Aorta (tissue), 5 donors: ENCODE results near the gene CCDC134. TPM values are rescaled to one million over a fixed set of nuclear protein-coding genes. Genes with fewer than 3 reads are reported as not detected.

Experiments used
- ATAC-seq: fragments of 200-7000 bp; cut with Tn5 transposase; one replicate; pipeline ENCODE4 v1.9.1; 2022; ENCODE audit warnings: moderate library complexity; ENCODE audit not compliant: low FRiP score
- DNase-seq, 2 donors: peaks; one replicate each; pipeline ENCODE4 v3.0.0-alpha.2; 2020
- H3K27ac ChIP-seq, 2 donors: one replicate each; pipeline ENCODE4 v1.5.1; 2013; ENCODE audit warnings: low read length in 2 of 2, mild to moderate bottlenecking in 2 of 2, moderate library complexity in 2 of 2, control low read depth in 1 of 2, inconsistent platforms in 1 of 2, low read depth in 1 of 2
- H3K27me3 ChIP-seq, 2 donors: one replicate each; pipeline ENCODE4 v1.6.1; 2013; ENCODE audit warnings: control low read depth in 1 of 2, low read length in 1 of 2, mild to moderate bottlenecking in 1 of 2, moderate library complexity in 1 of 2; ENCODE audit not compliant: insufficient read depth in 2 of 2, control insufficient read depth in 1 of 2
- H3K36me3 ChIP-seq, 2 donors: one replicate each; pipeline ENCODE4 v1.6.1; 2013; ENCODE audit warnings: control low read depth in 1 of 2, low read length in 1 of 2, mild to moderate bottlenecking in 1 of 2; ENCODE audit not compliant: insufficient read depth in 2 of 2, control insufficient read depth in 1 of 2
- H3K4me1 ChIP-seq, 2 donors: one replicate each; pipeline ENCODE4 v1.6.1; 2013; ENCODE audit warnings: low read length in 2 of 2, control low read depth in 1 of 2, mild to moderate bottlenecking in 1 of 2, moderate library complexity in 1 of 2; ENCODE audit not compliant: insufficient read depth in 2 of 2, control insufficient read depth in 1 of 2
- H3K4me3 ChIP-seq, 2 donors: one replicate each; pipeline ENCODE4 v1.5.1; 2013; ENCODE audit warnings: low read length in 2 of 2, control low read depth in 1 of 2, mild to moderate bottlenecking in 1 of 2
- H3K9me3 ChIP-seq: one replicate; pipeline ENCODE4 v1.6.1; 2013; ENCODE audit warnings: mild to moderate bottlenecking, low read length; ENCODE audit not compliant: control insufficient read depth
- WGBS, 2 donors: extraction: QIAGEN DNeasy Blood & Tissue Kit; methylation state at CpG; one replicate each; pipeline ENCODE4 v1.1.7; 2013; 5-methylcytosine and 5-hydroxymethylcytosine counted together
- intact Hi-C, 2 donors: fragments of 100-400 bp; cut with DNase I; formaldehyde crosslinking; loops; one replicate each; pipeline versions ENCODE4 v1.14.2 to v1.15.0; 2022
- polyA plus RNA-seq, 2 donors: library from polyadenylated mRNA; stranded (reverse); fragments of 200-250 nt; gene quantifications; one replicate each; pipeline ENCODE4 v1.2.3, GENCODE V29; 2013
- total RNA-seq, 2 donors: library from RNA; stranded (reverse); fragmentation: NEBNext Ultra II Directional; extraction: Animal tissue kit (Norgen Biotek cat#: 25700); gene quantifications; one replicate each; pipeline ENCODE4 v1.2.1, GENCODE V29; 2021
- donor health status: healthy with polysubstance abuse.
- donor health status: Bipolar disorder and iron deficiency.
- donor health status: DM: no; HTN: no; CAD: no.
- donor health status: DM: no; HTN: no; CAD: no.
- donor health status: DM: yes; HTN: yes; CAD: no.

Gene CCDC134
- total and polyA plus RNA-seq, 4 donors = 1.0 to 7.3 (median 4.1) TPM; not detected in 1

DNA sequence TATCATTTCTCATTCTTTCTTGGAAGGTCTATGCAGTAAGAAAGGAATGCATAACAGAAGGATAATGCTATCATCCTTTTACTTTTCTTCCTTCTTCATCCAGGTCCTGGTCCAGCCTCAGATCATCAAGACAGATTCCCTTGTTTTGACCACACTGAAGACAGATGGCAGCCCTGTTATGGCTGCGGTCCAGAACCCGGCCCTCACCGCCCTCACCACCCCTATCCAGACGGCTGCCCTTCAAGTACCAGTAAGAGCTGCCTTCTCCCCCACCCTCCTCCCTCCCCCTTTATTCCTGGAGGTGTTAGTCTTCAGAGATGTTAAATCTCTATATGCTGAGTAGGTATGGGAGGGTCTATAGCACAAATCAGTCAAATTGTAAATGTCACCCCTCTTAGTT lies 70.3 kb downstream of the CCDC134 start:
- Histone ChIP-seq H3K4me1 (no peaks in the 10 kb centered on the region), H3K36me3 (peaks cover 0 to 12% of the 10 kb centered on the region in 2 donors)
- WGBS, 2 donors = 81 to 83% methylated on average over 4 of the region's 4 CpGs

GRCh38 chr22:41873391-41873790 lies 72.9 kb downstream of the CCDC134 start:
- H3K27ac ChIP-seq = no peak overlapping the region
- no peaks in the 10 kb centered on the region for H3K4me1 ChIP-seq
- intact Hi-C loops = no loop called here
- H3K27me3 ChIP-seq = no peaks in the 10 kb centered on the region
- no peak for DNase-seq
- H3K4me3 ChIP-seq = no peak overlapping the region
- peaks cover 2 to 10% of the 10 kb centered on the region in 2 donors for H3K36me3 ChIP-seq
- ATAC-seq = no peak
- WGBS, 2 donors = 62 to 66% methylated on average over 5 of the region's 5 CpGs
- H3K9me3 ChIP-seq = no peaks in the 10 kb centered on the region

More for the DNA sequence above, 70.3 kb downstream of the CCDC134 start:
- ATAC-seq (no peak), DNase-seq (no peak)
- H3K9me3 ChIP-seq = no peaks in the 10 kb centered on the region
- intact Hi-C loops = no loop called here
- H3K27ac ChIP-seq = no peak overlapping the region
- H3K4me3 ChIP-seq = no peak overlapping the region
- H3K27me3 ChIP-seq = no peaks in the 10 kb centered on the region

DNA sequence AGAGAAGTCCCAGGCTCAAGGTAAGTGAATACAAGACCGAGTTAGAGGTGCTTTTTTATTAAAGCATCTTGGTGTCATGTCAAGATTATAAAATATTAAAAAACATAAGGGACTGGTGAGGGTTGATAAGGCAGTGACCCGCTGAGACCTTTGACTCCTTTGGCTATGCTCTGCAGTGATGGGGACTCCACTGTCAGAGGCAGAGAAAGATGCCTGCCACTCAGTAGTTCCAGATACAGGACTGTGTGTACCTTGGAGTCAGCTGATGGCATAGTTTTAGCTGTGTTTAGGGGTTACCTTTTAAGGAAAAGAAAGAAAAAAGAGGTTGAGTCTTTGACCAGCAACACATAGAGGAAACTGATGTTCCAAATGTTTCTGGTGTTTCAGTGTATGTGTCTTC lies 73.6 kb downstream of the CCDC134 start:
- no peak for ATAC-seq
- no peak for DNase-seq
- intact Hi-C loops = no loop called here
- Histone ChIP-seq H3K4me3 (no peak overlapping the region), H3K27me3 (no peaks in the 10 kb centered on the region), H3K36me3 (peaks cover 2 to 7% of the 10 kb centered on the region in 2 donors), H3K27ac (no peak overlapping the region), H3K9me3 (no peaks in the 10 kb centered on the region), H3K4me1 (no peaks in the 10 kb centered on the region)
- WGBS, 2 donors = 88 to 91% methylated on average over 2 of the region's 2 CpGs

DNA sequence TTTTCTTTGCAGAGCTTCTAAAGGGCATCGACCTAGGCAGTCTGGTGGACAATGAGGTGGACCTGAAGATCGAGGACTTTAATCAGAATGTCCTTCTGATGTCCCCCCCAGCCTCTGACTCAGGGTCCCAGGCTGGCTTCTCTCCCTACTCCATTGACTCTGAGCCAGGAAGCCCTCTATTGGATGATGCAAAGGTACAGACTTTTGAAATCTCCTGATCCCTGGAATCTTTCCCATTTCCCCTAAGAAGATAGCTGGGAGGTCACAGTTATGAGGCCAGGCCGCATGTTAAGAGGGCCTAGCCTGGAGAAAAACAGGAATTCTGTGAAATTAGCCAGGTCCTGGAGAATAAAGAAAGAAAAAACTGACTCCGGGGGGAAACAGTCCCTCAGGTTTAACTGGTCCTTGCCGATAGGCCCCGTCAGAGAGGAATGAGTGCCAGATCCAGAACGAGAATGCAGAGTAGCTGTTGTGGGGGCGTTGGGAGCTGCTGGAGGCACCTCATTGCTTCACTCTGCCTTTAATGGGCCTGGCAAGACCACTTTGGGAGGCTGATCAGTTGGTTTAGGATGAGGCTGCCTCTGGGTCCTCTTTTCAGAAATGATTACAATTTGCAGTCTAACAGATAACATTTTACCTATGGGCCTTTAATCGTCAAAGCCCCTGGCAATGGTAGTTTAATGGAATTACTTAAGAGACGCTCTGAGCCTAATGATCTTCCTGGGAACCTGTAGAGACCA lies 75.2 kb downstream of the CCDC134 start:
- H3K27ac ChIP-seq = no peak overlapping the region
- DNase-seq (no peak), ATAC-seq (no peak)
- peaks cover 2 to 10% of the 10 kb centered on the region in 2 donors for H3K36me3 ChIP-seq
- H3K27me3 ChIP-seq = no peaks in the 10 kb centered on the region
- whole genome bisulfite sequencing, 2 donors = 87 to 88% methylated on average over 10 of the region's 10 CpGs
- no peaks in the 10 kb centered on the region for H3K9me3 ChIP-seq
- no peaks in the 10 kb centered on the region for H3K4me1 ChIP-seq
- no peak overlapping the region for H3K4me3 ChIP-seq
- intact Hi-C loops = no loop called here

Other genes starting within 250 kb of the CCDC134 start
- gene CSDC2, start 239.7 kb upstream of the CCDC134 start, total RNA-seq = 10 to 100 TPM; 28.2 to 76.9 TPM
- 100 to 1,000 TPM in 1 of 2 donors, 10 to 100 TPM in 1; 19.2 to 129 TPM for gene CSDC2, start 239.7 kb upstream of the CCDC134 start, polyA plus RNA-seq
- gene PMM1, start 210.8 kb upstream of the CCDC134 start, total RNA-seq = 10 to 100 TPM; 23.8 to 25.2 TPM
- 100 to 1,000 TPM in 1 of 2 donors, 10 to 100 TPM in 1; 43.6 to 101 TPM for gene PMM1, start 210.8 kb upstream of the CCDC134 start, polyA plus RNA-seq
- gene DESI1, start 179.6 kb upstream of the CCDC134 start, total RNA-seq = 10 to 100 TPM; 21.1 to 21.5 TPM
- gene DESI1, start 179.6 kb upstream of the CCDC134 start, polyA plus RNA-seq = 10 to 100 TPM in 1 of 2 donors, 1 to 10 TPM in 1; 6.4 to 11.9 TPM
- 100 to 1,000 TPM; 131 to 132 TPM for gene XRCC6, start 179.4 kb upstream of the CCDC134 start, total RNA-seq
- 100 to 1,000 TPM in 1 of 2 donors, 10 to 100 TPM in 1; 93.7 to 124 TPM for gene XRCC6, start 179.4 kb upstream of the CCDC134 start, polyA plus RNA-seq
- 10 to 100 TPM; 82.8 to 84.8 TPM for gene SNU13, start 111.8 kb upstream of the CCDC134 start, total RNA-seq
- gene SNU13, start 111.8 kb upstream of the CCDC134 start, polyA plus RNA-seq = 100 to 1,000 TPM in 1 of 2 donors, 10 to 100 TPM in 1; 99.8 to 105 TPM
- gene MEI1, start 101.2 kb upstream of the CCDC134 start, total RNA-seq = 1 to 10 TPM; 1.4 to 2.0 TPM
- under 1 TPM in 1 of 2 donors, not detected in 1; 0.49 TPM for gene MEI1, start 101.2 kb upstream of the CCDC134 start, polyA plus RNA-seq
- 10 to 100 TPM; 68.2 to 86.3 TPM for gene SREBF2, start 32.4 kb downstream of the CCDC134 start, total RNA-seq
- 10 to 100 TPM; 11.0 to 19.2 TPM for gene SREBF2, start 32.4 kb downstream of the CCDC134 start, polyA plus RNA-seq
- not detected for gene SHISA8, start 114.4 kb downstream of the CCDC134 start, total RNA-seq
- not detected for gene SHISA8, start 114.4 kb downstream of the CCDC134 start, polyA plus RNA-seq
- gene TNFRSF13C, start 126.1 kb downstream of the CCDC134 start, total RNA-seq = under 1 TPM; 0.24 to 0.32 TPM
- gene TNFRSF13C, start 126.1 kb downstream of the CCDC134 start, polyA plus RNA-seq = not detected
- gene CENPM, start 146.5 kb downstream of the CCDC134 start, total RNA-seq = under 1 TPM; 0.58 to 0.84 TPM
- 1 to 10 TPM in 1 of 2 donors, not detected in 1; 2.6 TPM for gene CENPM, start 146.5 kb downstream of the CCDC134 start, polyA plus RNA-seq
- gene SEPTIN3, start 168.8 kb downstream of the CCDC134 start, total RNA-seq = under 1 TPM; 0.63 to 0.68 TPM
- under 1 TPM in 1 of 2 donors, not detected in 1; 0.05 TPM for gene SEPTIN3, start 168.8 kb downstream of the CCDC134 start, polyA plus RNA-seq
- 1 to 10 TPM in 1 of 2 donors, under 1 TPM in 1; 0.81 to 2.9 TPM for gene WBP2NL, start 198.1 kb downstream of the CCDC134 start, total RNA-seq
- under 1 TPM in 1 of 2 donors, not detected in 1; 0.36 TPM for gene WBP2NL, start 198.1 kb downstream of the CCDC134 start, polyA plus RNA-seq